ENCODE results near the gene KRTAP4-9.

- no peak for TF ChIP-seq CTCF (IDR thresholded peaks at IDR 0.05; ENCODE audit: poor library complexity, severe bottlenecking)
- no peak for TF ChIP-seq POLR2AphosphoS5 (IDR thresholded peaks at IDR 0.05)
Observed at GRCh38 chr17:41133880-41134735, 28.9 kb downstream of the KRTAP4-9 start.

Measured in neural cell (in vitro differentiated cells).